HFFc6 (cell line): Measurements from ENCODE around the gene AGO4. TPM values are rescaled to one million over a fixed set of nuclear protein-coding genes. Genes with fewer than 3 reads are reported as not detected.

ENCODE experiments used
- DNase-seq: peaks from one replicate; pipeline ENCODE4 v3.0.0-alpha.2; 2018
- H3K27ac Mint-ChIP-seq: 2 replicates; pipeline ENCODE4 v1.8.0; 2020; ENCODE audit warnings: mild to moderate bottlenecking, mixed read lengths
- H3K27me3 Mint-ChIP-seq: 2 replicates; pipeline ENCODE4 v1.8.0; 2021; ENCODE audit warnings: mild to moderate bottlenecking, moderate library complexity, mixed read lengths; ENCODE audit not compliant: insufficient read depth
- H3K36me3 Mint-ChIP-seq: 2 replicates; pipeline ENCODE4 v1.8.0; 2021; ENCODE audit warnings: low read depth, mixed read lengths
- H3K4me1 Mint-ChIP-seq: 2 replicates; pipeline ENCODE4 v1.8.0; 2020; ENCODE audit warnings: low read depth, mixed read lengths
- H3K4me3 Mint-ChIP-seq: 2 replicates; pipeline ENCODE4 v1.8.0; 2020; ENCODE audit warnings: mild to moderate bottlenecking, moderate library complexity, mixed read lengths
- H3K9me3 Mint-ChIP-seq: 2 replicates; pipeline ENCODE4 v1.8.0; 2020; ENCODE audit warnings: mild to moderate bottlenecking, mixed read lengths
- total RNA-seq, 6 experiments: library from RNA; stranded (reverse); fragmentation: NEBNext Ultra II Directional; extraction: Animal tissue kit (Norgen Biotek cat#: 25700); gene quantifications; 2 replicates in 1 of 6; 3 replicates in 5 of 6; pipeline ENCODE4 v1.2.3, GENCODE V29; 2021
- TF ChIP-seq, protein P1 (sequence below): fragments of 200-600 bp; sonication (generic); IDR thresholded peaks from 2 replicates; pipeline ENCODE4 v1.5.0; 2021; ENCODE audit warnings: antibody characterized with exemption, mild to moderate bottlenecking

AGO4 gene
- total RNA-seq, 6 experiments from 2014 or later, result 3.6 to 6.9 (median 6.3) TPM

- no peaks in the 10 kb centered on the region for H3K9me3 Mint-ChIP-seq
- no peaks in the 10 kb centered on the region for H3K27me3 Mint-ChIP-seq
- H3K4me1 Mint-ChIP-seq, result no peaks in the 10 kb centered on the region
- no peak overlapping the region for H3K27ac Mint-ChIP-seq
- TF ChIP-seq, protein P1, sequence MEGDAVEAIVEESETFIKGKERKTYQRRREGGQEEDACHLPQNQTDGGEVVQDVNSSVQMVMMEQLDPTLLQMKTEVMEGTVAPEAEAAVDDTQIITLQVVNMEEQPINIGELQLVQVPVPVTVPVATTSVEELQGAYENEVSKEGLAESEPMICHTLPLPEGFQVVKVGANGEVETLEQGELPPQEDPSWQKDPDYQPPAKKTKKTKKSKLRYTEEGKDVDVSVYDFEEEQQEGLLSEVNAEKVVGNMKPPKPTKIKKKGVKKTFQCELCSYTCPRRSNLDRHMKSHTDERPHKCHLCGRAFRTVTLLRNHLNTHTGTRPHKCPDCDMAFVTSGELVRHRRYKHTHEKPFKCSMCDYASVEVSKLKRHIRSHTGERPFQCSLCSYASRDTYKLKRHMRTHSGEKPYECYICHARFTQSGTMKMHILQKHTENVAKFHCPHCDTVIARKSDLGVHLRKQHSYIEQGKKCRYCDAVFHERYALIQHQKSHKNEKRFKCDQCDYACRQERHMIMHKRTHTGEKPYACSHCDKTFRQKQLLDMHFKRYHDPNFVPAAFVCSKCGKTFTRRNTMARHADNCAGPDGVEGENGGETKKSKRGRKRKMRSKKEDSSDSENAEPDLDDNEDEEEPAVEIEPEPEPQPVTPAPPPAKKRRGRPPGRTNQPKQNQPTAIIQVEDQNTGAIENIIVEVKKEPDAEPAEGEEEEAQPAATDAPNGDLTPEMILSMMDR, result no peak
- peaks cover 31% of the 10 kb centered on the region for H3K36me3 Mint-ChIP-seq
- no peak for DNase-seq
- H3K4me3 Mint-ChIP-seq, result no peak overlapping the region
Measured at GRCh38 chr1:35838693-35839245, 31.0 kb downstream of the AGO4 start.

- DNase-seq, result no peak
- Mint-ChIP-seq H3K36me3 (peaks cover 16% of the 10 kb centered on the region), H3K27me3 (no peaks in the 10 kb centered on the region), H3K4me3 (no peak overlapping the region), H3K27ac (no peak overlapping the region), H3K4me1 (peaks cover 6% of the 10 kb centered on the region), H3K9me3 (no peaks in the 10 kb centered on the region)
- TF ChIP-seq, protein P1, result no peak
Measured at GRCh38 chr1:35844826-35845225, 37.0 kb downstream of the AGO4 start.

GRCh38 chr1:35845766-35846165, 38.0 kb downstream of the AGO4 start:
- H3K36me3 Mint-ChIP-seq, result peaks cover 21% of the 10 kb centered on the region
- no peaks in the 10 kb centered on the region for H3K9me3 Mint-ChIP-seq
- H3K27ac Mint-ChIP-seq, result no peak overlapping the region
- H3K27me3 Mint-ChIP-seq, result no peaks in the 10 kb centered on the region
- TF ChIP-seq, protein P1, result no peak
- DNase-seq, result no peak
- H3K4me1 Mint-ChIP-seq, result peaks cover 6% of the 10 kb centered on the region
- H3K4me3 Mint-ChIP-seq, result no peak overlapping the region

- H3K36me3 Mint-ChIP-seq, result peaks cover 12% of the 10 kb centered on the region
- no peak overlapping the region for H3K27ac Mint-ChIP-seq
- H3K4me3 Mint-ChIP-seq, result no peak overlapping the region
- H3K4me1 Mint-ChIP-seq, result peaks cover 16% of the 10 kb centered on the region
- H3K27me3 Mint-ChIP-seq, result no peaks in the 10 kb centered on the region
- H3K9me3 Mint-ChIP-seq, result no peaks in the 10 kb centered on the region
- no peak for DNase-seq
- TF ChIP-seq, protein P1, result no peak
Measured at GRCh38 chr1:35847935-35848565, 40.2 kb downstream of the AGO4 start.

- no peak overlapping the region for H3K4me3 Mint-ChIP-seq
- no peaks in the 10 kb centered on the region for H3K9me3 Mint-ChIP-seq
- TF ChIP-seq, protein P1, result no peak
- DNase-seq, result no peak
- H3K36me3 Mint-ChIP-seq, result peaks cover 18% of the 10 kb centered on the region
- H3K4me1 Mint-ChIP-seq, result peaks cover 16% of the 10 kb centered on the region
- no peaks in the 10 kb centered on the region for H3K27me3 Mint-ChIP-seq
- H3K27ac Mint-ChIP-seq, result no peak overlapping the region
Measured at GRCh38 chr1:35850051-35850450, 42.2 kb downstream of the AGO4 start.
